Measurements from ENCODE around the gene YIPF3.
A peak's percentile ranks its signal among the peaks of the same experiment; 100 is the strongest.
"Not testable (repeated sequence)": the region's sequence is repeated elsewhere in the genome, so short reads cannot be mapped to it uniquely, and the experiment has no call there.

Gene YIPF3

GRCh38 chr6:43509984-43510826 lies 6.5 kb downstream of the YIPF3 start, which contains the start of gene LRRC73:
Gene LRRC73, minus strand, starts transcription at chr6:43510346. Its CDS starts 561 bp downstream, at chr6:43509785.
- peak; percentile 86 for DNase-seq (ENCODE audit: low spot score)

GRCh38 chr6:43509142-43509983 lies 7.4 kb downstream of the YIPF3 start:
- DNase-seq (ENCODE audit: low spot score) = no peak

GRCh38 chr6:43508481-43509141 lies 8.1 kb downstream of the YIPF3 start:
- no peak for DNase-seq (ENCODE audit: low spot score)

DNA sequence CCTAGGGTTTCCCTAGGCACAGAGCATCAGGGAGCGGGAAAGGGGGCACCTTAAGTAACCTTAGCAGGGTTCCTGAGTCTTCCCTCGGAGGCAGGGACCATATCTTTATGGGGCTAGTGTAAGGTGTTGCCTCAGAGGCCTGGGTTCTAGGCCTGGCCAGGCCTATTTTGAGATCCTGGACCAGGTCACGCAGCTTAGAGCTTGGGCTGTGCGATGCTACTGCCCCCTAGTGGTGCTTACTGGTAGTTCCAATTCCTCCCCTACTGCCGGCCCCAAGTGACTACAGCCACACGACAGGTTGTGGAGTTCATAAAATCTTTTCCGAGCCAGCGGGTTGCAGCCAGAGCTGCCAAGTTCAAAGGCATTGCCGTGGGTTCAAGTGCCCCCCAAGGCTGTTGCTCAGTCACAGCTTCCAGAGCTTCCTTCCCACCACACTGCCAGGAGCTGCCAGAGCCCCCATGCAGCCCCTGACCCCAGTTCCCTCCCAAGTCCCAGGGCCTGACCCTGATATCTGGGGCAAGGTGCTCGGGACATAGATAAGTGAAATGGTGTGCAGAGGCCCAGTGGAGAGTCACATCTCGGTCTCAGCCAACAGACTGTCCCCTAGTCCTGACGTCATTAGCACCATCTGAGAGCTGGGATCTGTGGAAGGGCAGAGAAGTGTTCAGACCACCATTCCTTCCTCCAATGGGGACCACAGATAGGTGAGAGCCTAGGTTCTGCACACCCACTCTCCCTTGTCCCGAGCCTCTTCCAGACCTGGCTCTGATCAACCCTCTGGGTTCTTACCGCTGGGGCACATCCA lies 9.9 kb downstream of the YIPF3 start:
- DNase-seq (ENCODE audit: low spot score) = peak; percentile 89

DNA sequence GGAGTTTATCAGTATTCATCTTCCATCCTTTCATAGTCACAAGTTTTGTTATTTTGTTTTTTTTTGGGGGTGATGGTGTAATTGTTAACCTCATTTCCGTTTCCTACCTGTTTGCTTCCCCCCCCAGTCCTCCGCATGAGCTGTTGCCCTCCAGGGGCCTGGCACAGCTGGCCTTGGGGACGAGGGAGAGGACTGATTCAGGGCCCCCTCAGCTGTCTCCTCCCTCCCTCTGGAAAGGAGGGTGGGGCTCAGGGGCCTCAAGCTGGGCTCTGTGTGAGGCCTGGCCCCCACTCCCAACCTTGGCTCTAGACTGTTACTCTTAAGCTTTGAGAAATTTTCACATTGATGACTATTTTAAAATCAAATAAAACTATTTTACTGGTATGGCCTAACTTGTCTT lies 10.6 kb downstream of the YIPF3 start:
- no peak for DNase-seq (ENCODE audit: low spot score)

- DNase-seq (ENCODE audit: low spot score) = no peak
Measured at GRCh38 chr6:43505718-43506117, 11.0 kb downstream of the YIPF3 start.

DNA sequence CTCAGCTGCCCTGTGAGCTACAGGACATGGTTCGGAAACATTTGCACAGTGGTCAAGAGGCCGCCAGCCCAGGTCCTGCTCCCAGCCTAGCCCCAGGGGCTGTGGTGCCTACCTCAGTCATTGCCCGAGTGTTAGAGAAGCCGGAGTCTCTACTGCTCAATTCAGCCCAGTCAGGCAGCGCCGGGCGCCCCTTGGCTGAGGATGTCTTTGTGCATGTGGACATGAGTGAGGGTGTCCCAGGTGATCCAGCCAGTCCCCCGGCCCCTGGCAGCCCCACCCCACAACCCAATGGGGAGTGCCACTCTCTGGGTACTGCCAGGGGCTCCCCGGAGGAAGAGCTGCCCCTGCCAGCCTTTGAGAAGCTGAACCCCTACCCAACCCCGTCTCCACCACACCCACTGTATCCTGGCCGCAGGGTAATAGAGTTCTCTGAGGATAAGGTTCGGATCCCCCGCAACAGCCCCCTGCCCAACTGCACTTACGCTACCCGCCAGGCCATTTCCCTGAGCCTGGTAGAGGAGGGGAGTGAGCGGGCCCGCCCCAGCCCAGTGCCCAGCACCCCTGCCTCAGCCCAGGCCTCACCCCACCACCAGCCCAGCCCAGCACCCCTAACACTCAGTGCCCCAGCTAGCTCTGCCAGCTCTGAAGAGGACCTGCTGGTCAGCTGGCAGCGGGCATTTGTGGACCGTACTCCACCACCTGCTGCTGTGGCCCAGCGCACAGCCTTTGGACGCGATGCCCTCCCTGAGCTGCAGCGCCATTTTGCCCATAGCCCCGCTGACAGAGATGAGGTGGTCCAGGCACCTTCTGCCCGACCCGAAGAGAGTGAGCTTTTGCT lies 11.8 kb downstream of the YIPF3 start:
- no peak for DNase-seq (ENCODE audit: low spot score)

DNA sequence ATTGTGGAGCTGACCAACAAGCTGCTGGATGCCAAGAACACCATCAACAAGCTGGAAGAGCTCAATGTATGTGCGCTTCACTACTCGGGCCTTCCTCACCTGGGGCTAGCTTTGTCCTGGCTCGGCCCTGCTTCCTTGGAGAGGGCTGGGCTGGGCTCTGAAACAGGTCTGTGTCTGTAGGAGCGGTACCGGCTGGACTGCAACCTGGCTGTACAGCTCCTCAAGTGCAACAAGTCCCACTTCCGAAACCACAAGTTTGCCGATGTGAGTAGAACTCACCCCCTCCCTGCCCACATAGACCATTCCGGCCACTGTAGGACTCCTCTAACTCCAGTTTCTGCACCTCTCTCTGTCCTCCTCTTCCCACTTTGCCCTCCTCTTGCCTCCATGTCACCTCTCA lies 13.3 kb downstream of the YIPF3 start:
- no peak for DNase-seq (ENCODE audit: low spot score)

DNA sequence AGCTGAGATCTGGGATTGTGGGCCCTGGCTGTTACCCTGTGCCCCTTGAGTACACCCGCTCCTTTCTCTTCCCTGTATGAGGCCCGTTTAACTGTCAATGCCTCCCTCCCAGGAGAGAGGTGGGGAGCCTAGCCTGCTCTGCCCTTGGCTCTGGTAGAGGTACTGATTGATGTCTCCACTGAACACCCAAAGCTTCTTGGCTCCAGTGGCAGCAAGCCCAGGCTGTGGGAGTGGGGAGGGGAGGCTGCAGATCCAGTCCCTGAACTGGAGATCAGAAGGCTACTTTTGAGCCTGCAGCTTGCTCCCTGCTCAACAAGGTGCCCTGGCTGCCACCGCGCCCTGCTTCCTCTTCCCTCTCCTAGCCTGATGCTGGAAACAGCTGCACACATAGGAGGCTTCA lies 14.1 kb downstream of the YIPF3 start:
- no peak for DNase-seq (ENCODE audit: low spot score)

GRCh38 chr6:43500921-43501320 lies 15.8 kb downstream of the YIPF3 start:
- no peak for DNase-seq (ENCODE audit: low spot score)

DNA sequence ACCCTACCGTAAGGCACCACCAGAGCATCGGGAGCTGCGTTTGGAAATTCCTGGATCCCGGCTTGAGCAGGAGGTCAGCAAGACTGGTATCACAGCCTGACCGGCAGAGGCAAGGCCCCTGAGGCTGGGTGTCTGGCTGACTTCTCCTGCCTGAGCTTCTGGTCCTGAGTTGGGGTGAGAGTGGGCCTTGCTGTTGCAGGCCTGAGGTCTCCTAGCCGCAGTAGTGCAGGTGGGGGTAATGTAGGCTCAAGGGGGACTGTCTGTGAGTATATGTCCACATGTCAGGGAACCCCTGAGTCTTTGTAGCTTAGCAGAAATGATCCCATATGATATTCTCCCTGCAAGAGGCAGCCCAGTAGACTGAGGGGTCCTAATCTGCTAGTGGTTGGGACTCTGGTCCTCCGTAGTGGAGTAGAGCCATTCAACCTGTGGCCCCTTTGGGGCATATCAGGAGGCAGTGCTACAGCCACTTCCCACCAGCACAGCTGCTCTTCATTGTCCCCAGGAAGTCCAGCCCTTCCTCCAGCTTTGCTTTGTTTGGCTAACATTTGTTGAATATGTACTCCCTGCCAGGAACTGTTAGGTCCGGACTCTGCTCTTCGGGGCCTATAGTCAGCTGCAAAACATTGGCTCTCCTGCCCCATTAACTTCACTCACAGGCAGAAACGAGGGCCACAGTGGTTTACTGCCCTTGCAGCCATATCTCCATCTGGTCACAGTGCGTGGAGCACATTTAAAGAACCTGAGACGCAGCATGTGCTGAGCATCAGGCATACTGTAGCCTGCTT lies 17.5 kb downstream of the YIPF3 start:
- DNase-seq (ENCODE audit: low spot score) = no peak

DNA sequence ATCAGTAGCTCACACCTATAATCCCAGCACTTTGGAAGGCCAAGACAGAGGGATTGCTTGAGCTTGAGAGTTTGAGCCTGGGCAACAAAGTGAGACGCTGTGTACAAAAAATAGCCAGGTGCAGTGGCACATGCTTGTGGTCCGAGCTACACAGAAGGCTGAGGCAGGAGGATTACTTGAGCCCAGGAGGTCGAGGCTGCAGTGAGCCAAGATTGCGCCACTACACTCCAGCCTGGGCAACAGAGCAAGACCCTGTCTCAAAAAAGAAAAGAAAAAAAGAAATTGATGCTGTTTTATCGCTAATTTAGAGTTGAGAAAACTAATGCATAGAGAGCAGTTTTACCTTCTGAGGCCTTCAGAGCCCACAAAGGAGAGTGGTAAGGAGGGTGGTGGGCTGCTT lies 18.4 kb downstream of the YIPF3 start:
- not testable (repeated sequence) for DNase-seq (ENCODE audit: low spot score)

DNA sequence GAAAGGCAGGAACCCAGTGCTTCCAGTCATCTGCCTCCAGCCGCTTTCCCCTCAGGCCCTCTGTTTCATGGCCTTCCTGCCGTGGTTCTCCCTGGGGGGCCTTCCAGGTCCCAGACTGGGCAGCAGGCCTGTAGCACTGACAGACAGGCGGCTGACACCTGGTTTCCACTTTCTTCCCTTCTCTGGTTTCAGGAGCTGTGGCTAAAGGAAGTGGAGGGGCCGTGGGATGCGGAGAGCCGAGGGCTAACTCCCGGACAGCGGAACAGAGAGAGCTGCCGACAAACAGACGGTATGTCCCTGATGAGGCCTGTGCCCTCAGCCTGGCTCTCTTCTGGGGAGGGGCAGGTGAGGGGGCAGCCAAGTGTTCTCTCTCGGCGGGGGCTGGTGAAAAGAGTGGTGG lies 19.0 kb downstream of the YIPF3 start:
- no peak for DNase-seq (ENCODE audit: low spot score)

- no peak for DNase-seq (ENCODE audit: low spot score)
Measured at GRCh38 chr6:43497129-43497396, 19.7 kb downstream of the YIPF3 start.

GRCh38 chr6:43496370-43497128 lies 20.2 kb downstream of the YIPF3 start:
- peak; percentile 82 for DNase-seq (ENCODE audit: low spot score)

DNA sequence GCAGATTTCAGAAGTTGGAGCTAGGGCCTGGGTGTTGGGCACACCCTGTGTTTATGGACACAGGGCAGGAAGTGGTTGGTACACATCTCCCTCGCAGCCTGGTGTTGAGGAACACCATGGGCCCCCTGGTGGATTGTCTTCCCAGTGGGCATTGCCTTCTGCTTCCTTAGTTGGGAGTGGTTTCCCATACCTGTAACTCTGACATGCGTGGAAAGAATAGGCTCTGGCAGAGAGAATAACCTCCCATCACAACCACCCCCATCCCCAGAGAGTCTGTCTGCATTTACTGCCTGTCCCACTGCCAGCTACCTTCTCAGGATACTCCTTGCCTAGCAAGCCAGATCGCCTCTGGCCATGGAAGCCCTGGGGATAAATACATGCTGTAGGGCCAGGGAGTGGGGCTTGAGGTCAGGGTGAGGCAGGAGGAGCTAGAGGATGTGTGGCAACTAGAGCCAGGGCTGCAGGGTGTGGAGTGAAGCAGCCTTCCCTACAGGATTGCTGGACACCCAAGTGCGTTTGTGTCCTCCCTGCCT lies 21.3 kb downstream of the YIPF3 start:
- DNase-seq (ENCODE audit: low spot score) = peak; percentile 32

- DNase-seq (ENCODE audit: low spot score) = no peak
Measured at GRCh38 chr6:43494766-43495165, 22.0 kb downstream of the YIPF3 start.

DNA sequence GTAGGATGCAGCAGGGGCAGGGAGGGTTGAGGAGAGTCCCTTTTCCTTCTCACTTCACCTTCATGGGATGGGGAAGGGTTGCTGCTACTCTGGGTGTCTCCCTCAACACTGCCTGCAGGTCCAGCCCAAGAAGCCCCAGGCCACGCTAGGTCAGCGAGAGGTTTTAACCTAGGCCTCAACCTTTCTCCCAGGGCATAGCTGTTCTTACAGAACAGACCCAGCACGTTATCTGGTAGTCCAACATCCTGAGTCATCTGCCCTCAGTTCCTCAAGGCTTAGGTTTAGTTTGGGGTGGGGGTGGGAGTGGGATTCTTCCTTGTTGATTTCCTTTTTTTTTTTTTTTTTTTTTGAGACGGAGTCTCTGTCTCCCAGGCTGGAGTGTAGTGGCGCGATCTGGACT lies 22.4 kb downstream of the YIPF3 start:
- DNase-seq (ENCODE audit: low spot score) = no peak

- DNase-seq (ENCODE audit: low spot score) = no peak
Measured at GRCh38 chr6:43493833-43494232, 22.9 kb downstream of the YIPF3 start.

Data from hepatic stellate cell (primary cell).